GM12878 (cell line): ENCODE results near the gene ZBTB48.

ENCODE experiments used
- BCL11A ChIP-seq: IDR thresholded peaks from 2 replicates; pipeline ENCODE4 v1.6.1; 2011; ENCODE audit warnings: low read depth, low read length
- BRCA1 ChIP-seq: IDR thresholded peaks from 2 replicates; pipeline ENCODE4 v1.6.1; 2011; ENCODE audit warnings: low read depth, low read length, improper control_type of control experiment
- CTCF ChIP-seq, 3 experiments: IDR thresholded peaks in 2 of 3; conservative IDR thresholded peaks in 1 of 3; 2 replicates each; pipeline ENCODE4 v1.5.1; 2011; ENCODE audit warnings: low read depth in 3 of 3, low read length in 3 of 3, mild to moderate bottlenecking in 3 of 3, control low read depth in 2 of 3, moderate library complexity in 2 of 3, inconsistent platforms in 1 of 3, mixed read lengths in 1 of 3; ENCODE audit not compliant: control insufficient read depth in 2 of 3, insufficient read depth in 1 of 3; ENCODE audit errors: extremely low read depth in 1 of 3
- KDM1A ChIP-seq: fragments of 200-600 bp; sonication (generic); IDR thresholded peaks from 2 replicates; pipeline ENCODE4 v1.6.1; 2016; ENCODE audit warnings: borderline replicate concordance
- MYC ChIP-seq: IDR thresholded peaks from 2 replicates; pipeline ENCODE4 v1.6.1; 2011; ENCODE audit warnings: mild to moderate bottlenecking, low read length, moderate library complexity, inconsistent platforms; ENCODE audit not compliant: insufficient read depth, insufficient replicate concordance, insufficient read length, severe bottlenecking
- NR2C1 ChIP-seq: fragments of 450-650 bp; IDR thresholded peaks from 2 replicates; pipeline ENCODE4 v1.6.1; 2017; ENCODE audit warnings: antibody characterized with exemption, mild to moderate bottlenecking, moderate library complexity
- RFX5 ChIP-seq: IDR thresholded peaks from 2 replicates; pipeline ENCODE4 v1.6.1; 2011; ENCODE audit warnings: low read depth, low read length, improper control_type of control experiment
- SREBF2 ChIP-seq: IDR thresholded peaks from 2 replicates; pipeline ENCODE4 v1.6.1; 2012; ENCODE audit warnings: mild to moderate bottlenecking, low read length
- ZNF384 ChIP-seq: IDR thresholded peaks from 2 replicates; pipeline ENCODE4 v1.6.1; 2012; ENCODE audit warnings: low read depth, mild to moderate bottlenecking, low read length, improper control_type of control experiment, borderline replicate concordance

GRCh38 chr1:6599141-6599975 lies 19.6 kb downstream of the ZBTB48 start:
- no peak for TF ChIP-seq MYC
- no peak for TF ChIP-seq BCL11A
- TF ChIP-seq RFX5: no peak
- no peak for TF ChIP-seq SREBF2
- no peak for TF ChIP-seq CTCF (IDR thresholded peaks at IDR 0.05 in 2 of 3, conservative IDR thresholded peaks at IDR 0.05 in 1 of 3; ENCODE audit: control insufficient read depth in 2 of 3, extremely low read depth in 1 of 3, insufficient read depth in 1 of 3, low read depth in 3 of 3, low read length in 3 of 3)
- no peak for TF ChIP-seq BRCA1
- TF ChIP-seq NR2C1: no peak
- TF ChIP-seq ZNF384: no peak
- no peak for TF ChIP-seq KDM1A
